ENCODE measurements around the gene CMPK1.

Gene CMPK1

GRCh38 chr1:47416319-47417169 is 83.0 kb downstream of the CMPK1 start:
- H3K36me3 ChIP-seq (replicated peaks) = no peaks in the 10 kb centered on the region
- in situ Hi-C loops (cut with HindIII; ENCODE audit: low pct_ligation_motif_present, low sequenced_read_pairs) = no loop called here
- peaks cover 26% of the 10 kb centered on the region for H3K27me3 ChIP-seq (replicated peaks)
- peak overlapping the region; percentile 27 for H3K4me3 ChIP-seq (ENCODE audit: low read depth, low read length)
- TF ChIP-seq CTCF (IDR thresholded peaks at IDR 0.05; ENCODE audit: low read depth, low read length, missing control alignments) = no peak
- no peak for DNase-seq
- no peak overlapping the region for H3K27ac ChIP-seq

- no peak for TF ChIP-seq CTCF (IDR thresholded peaks at IDR 0.05; ENCODE audit: low read depth, low read length, missing control alignments)
- no peak for DNase-seq
- no peak overlapping the region for H3K4me3 ChIP-seq (ENCODE audit: low read depth, low read length)
- H3K36me3 ChIP-seq (replicated peaks) = no peaks in the 10 kb centered on the region
- in situ Hi-C loops (cut with HindIII; ENCODE audit: low pct_ligation_motif_present, low sequenced_read_pairs) = no loop called here
- no peak overlapping the region for H3K27ac ChIP-seq
- peaks cover 26% of the 10 kb centered on the region for H3K27me3 ChIP-seq (replicated peaks)
Measured at GRCh38 chr1:47417170-47418044, 83.8 kb downstream of the CMPK1 start.

GRCh38 chr1:47418122-47418521 is 84.5 kb downstream of the CMPK1 start:
- H3K36me3 ChIP-seq (replicated peaks) = no peaks in the 10 kb centered on the region
- TF ChIP-seq CTCF (IDR thresholded peaks at IDR 0.05; ENCODE audit: low read depth, low read length, missing control alignments) = no peak
- in situ Hi-C loops (cut with HindIII; ENCODE audit: low pct_ligation_motif_present, low sequenced_read_pairs) = no loop called here
- peaks cover 26% of the 10 kb centered on the region for H3K27me3 ChIP-seq (replicated peaks)
- DNase-seq = no peak
- H3K4me3 ChIP-seq (ENCODE audit: low read depth, low read length) = no peak overlapping the region
- H3K27ac ChIP-seq = no peak overlapping the region

GRCh38 chr1:47418681-47419325 is 85.2 kb downstream of the CMPK1 start:
- in situ Hi-C loops (cut with HindIII; ENCODE audit: low pct_ligation_motif_present, low sequenced_read_pairs) = no loop called here
- no peaks in the 10 kb centered on the region for H3K36me3 ChIP-seq (replicated peaks)
- no peak for TF ChIP-seq CTCF (IDR thresholded peaks at IDR 0.05; ENCODE audit: low read depth, low read length, missing control alignments)
- H3K27ac ChIP-seq = no peak overlapping the region
- no peak overlapping the region for H3K4me3 ChIP-seq (ENCODE audit: low read depth, low read length)
- no peak for DNase-seq
- peaks cover 26% of the 10 kb centered on the region for H3K27me3 ChIP-seq (replicated peaks)

- no peak for TF ChIP-seq CTCF (IDR thresholded peaks at IDR 0.05; ENCODE audit: low read depth, low read length, missing control alignments)
- no peak for DNase-seq
- Histone ChIP-seq H3K27ac (no peak overlapping the region), H3K27me3 (replicated peaks) (peaks cover 26% of the 10 kb centered on the region), H3K36me3 (replicated peaks) (no peaks in the 10 kb centered on the region), H3K4me3 (ENCODE audit: low read depth, low read length) (no peak overlapping the region)
- in situ Hi-C loops (cut with HindIII; ENCODE audit: low pct_ligation_motif_present, low sequenced_read_pairs) = no loop called here
Measured at GRCh38 chr1:47420547-47420946, 87.0 kb downstream of the CMPK1 start.

Measured in brain microvascular endothelial cell (primary cell).